Measurements from ENCODE around the gene MYOG.

- TF ChIP-seq CTCF (IDR thresholded peaks at IDR 0.05; ENCODE audit: low read depth, low read length): no peak
- TF ChIP-seq POLR2A (IDR thresholded peaks at IDR 0.05; ENCODE audit: extremely low read depth, insufficient read length): no peak
- no peak for TF ChIP-seq MYC (IDR thresholded peaks at IDR 0.05; ENCODE audit: low read depth, low read length)
- TF ChIP-seq MAX (IDR thresholded peaks at IDR 0.05; ENCODE audit: low read depth, low read length): no peak
These were observed 4.2 kb downstream of the MYOG start for GRCh38 chr1:203081465-203082230.

All from NB4 (cell line).